Thoracic aorta (tissue), 2 donors: Measurements from ENCODE around the gene CARMIL1. TPM values are rescaled to one million over a fixed set of nuclear protein-coding genes. Genes with fewer than 3 reads are reported as not detected.

Experiments
- ATAC-seq: fragments of 150-250 bp; one replicate; pipeline ENCODE4 v1.8.0; 2017; ENCODE audit warnings: low read depth; ENCODE audit not compliant: insufficient number of reproducible peaks, low FRiP score
- DNase-seq: peaks from one replicate; pipeline ENCODE4 v3.0.0-alpha.2; 2020; ENCODE audit warnings: low spot score
- H3K27ac ChIP-seq, 2 donors: fragments of 200-600 bp; sonication (generic); 1 replicate in 1 of 2; 2 replicates in 1 of 2; pipeline ENCODE4 v1.5.1; 2016; ENCODE audit warnings: mild to moderate bottlenecking in 2 of 2, moderate library complexity in 2 of 2
- H3K27me3 ChIP-seq: fragments of 200-600 bp; sonication (generic); replicated peaks from 2 replicates; pipeline ENCODE4 v1.6.0; 2016; ENCODE audit warnings: mild to moderate bottlenecking; ENCODE audit not compliant: insufficient read depth
- H3K36me3 ChIP-seq: fragments of 200-600 bp; sonication (generic); one replicate; pipeline ENCODE4 v1.5.1; 2016
- H3K4me1 ChIP-seq, 2 donors: fragments of 200-600 bp; sonication (generic); 1 replicate in 1 of 2; 2 replicates in 1 of 2; pipeline versions ENCODE4 v1.5.1 to v1.6.0; 2016; ENCODE audit warnings: low read depth in 2 of 2, mild to moderate bottlenecking in 1 of 2; ENCODE audit not compliant: control insufficient read depth in 1 of 2
- H3K4me3 ChIP-seq: fragments of 200-600 bp; sonication (generic); 2 replicates; pipeline ENCODE4 v1.5.1; 2016; ENCODE audit warnings: mild to moderate bottlenecking
- H3K9me3 ChIP-seq: fragments of 200-600 bp; sonication (generic); 2 replicates; pipeline ENCODE4 v1.5.1; 2016
- total RNA-seq, 2 donors: library from RNA; depleted of rRNA; stranded (reverse); fragments of >200 nt; gene quantifications; one replicate each; pipeline versions ENCODE4 v1.1.0 to v1.2.3, GENCODE V29; 2016
- TF ChIP-seq, protein P1 (sequence below): fragments of 200-600 bp; sonication (generic); IDR thresholded peaks from one replicate; pipeline ENCODE4 v1.5.1; 2019; ENCODE audit warnings: antibody characterized with exemption

CARMIL1 gene
- total RNA-seq, 2 donors from 2014 or later = 60.4 to 63.0 TPM

GRCh38 chr6:25326960-25327359 is 47.8 kb downstream of the CARMIL1 start:
- Histone ChIP-seq H3K4me1 (peaks cover 53 to 81% of the 10 kb centered on the region in 2 donors), H3K27ac (peak overlapping the region; percentile 14 to 28), H3K27me3 (no peaks in the 10 kb centered on the region), H3K36me3 (no peaks in the 10 kb centered on the region), H3K9me3 (no peaks in the 10 kb centered on the region), H3K4me3 (no peak overlapping the region)
- no peak for DNase-seq
- TF ChIP-seq, protein P1, sequence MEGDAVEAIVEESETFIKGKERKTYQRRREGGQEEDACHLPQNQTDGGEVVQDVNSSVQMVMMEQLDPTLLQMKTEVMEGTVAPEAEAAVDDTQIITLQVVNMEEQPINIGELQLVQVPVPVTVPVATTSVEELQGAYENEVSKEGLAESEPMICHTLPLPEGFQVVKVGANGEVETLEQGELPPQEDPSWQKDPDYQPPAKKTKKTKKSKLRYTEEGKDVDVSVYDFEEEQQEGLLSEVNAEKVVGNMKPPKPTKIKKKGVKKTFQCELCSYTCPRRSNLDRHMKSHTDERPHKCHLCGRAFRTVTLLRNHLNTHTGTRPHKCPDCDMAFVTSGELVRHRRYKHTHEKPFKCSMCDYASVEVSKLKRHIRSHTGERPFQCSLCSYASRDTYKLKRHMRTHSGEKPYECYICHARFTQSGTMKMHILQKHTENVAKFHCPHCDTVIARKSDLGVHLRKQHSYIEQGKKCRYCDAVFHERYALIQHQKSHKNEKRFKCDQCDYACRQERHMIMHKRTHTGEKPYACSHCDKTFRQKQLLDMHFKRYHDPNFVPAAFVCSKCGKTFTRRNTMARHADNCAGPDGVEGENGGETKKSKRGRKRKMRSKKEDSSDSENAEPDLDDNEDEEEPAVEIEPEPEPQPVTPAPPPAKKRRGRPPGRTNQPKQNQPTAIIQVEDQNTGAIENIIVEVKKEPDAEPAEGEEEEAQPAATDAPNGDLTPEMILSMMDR = no peak
- ATAC-seq = no peak

DNA sequence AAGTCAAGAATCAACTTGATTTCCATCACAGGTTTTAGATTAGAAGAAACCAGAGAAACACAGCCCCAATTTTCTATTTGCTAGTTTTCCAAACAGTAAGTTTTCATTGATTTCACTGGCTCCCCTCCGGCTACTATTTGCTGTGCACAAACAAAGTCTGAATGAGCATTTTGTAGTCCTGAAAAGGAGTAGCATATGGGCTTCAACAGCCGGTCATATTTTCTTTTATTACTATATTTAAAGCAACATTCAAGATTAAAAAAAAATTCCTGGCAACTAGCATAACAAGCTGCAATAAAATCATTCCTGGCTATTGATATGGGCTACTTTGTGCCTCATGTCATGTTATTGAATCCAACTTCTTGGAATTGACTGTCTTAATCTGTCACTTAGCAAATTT is 48.3 kb downstream of the CARMIL1 start:
- H3K4me3 ChIP-seq = no peak overlapping the region
- no peak for ATAC-seq
- TF ChIP-seq, protein P1 = no peak

GRCh38 chr6:25329161-25329817 is 50.1 kb downstream of the CARMIL1 start:
- ATAC-seq (no peak), DNase-seq (no peak)
- Histone ChIP-seq H3K36me3 (no peaks in the 10 kb centered on the region), H3K9me3 (no peaks in the 10 kb centered on the region), H3K4me1 (peaks cover 68 to 97% of the 10 kb centered on the region in 2 donors), H3K27ac (no peak overlapping the region), H3K4me3 (no peak overlapping the region), H3K27me3 (no peaks in the 10 kb centered on the region)
- TF ChIP-seq, protein P1 = no peak

More for the DNA sequence above, 48.3 kb downstream of the CARMIL1 start:
- peak overlapping the region; percentile 14 to 28 for H3K27ac ChIP-seq
- no peaks in the 10 kb centered on the region for H3K36me3 ChIP-seq
- H3K4me1 ChIP-seq = peaks cover 56 to 85% of the 10 kb centered on the region in 2 donors
- DNase-seq = no peak
- H3K27me3 ChIP-seq = no peaks in the 10 kb centered on the region
- no peaks in the 10 kb centered on the region for H3K9me3 ChIP-seq

GRCh38 chr6:25329982-25330381 is 50.8 kb downstream of the CARMIL1 start:
- Histone ChIP-seq H3K27ac (no peak overlapping the region), H3K4me3 (no peak overlapping the region), H3K27me3 (no peaks in the 10 kb centered on the region), H3K4me1 (peaks cover 65 to 94% of the 10 kb centered on the region in 2 donors), H3K36me3 (no peaks in the 10 kb centered on the region), H3K9me3 (no peaks in the 10 kb centered on the region)
- ATAC-seq (no peak), DNase-seq (no peak)
- TF ChIP-seq, protein P1 = no peak

GRCh38 chr6:25330796-25331685 is 51.9 kb downstream of the CARMIL1 start:
- no peak for ATAC-seq
- TF ChIP-seq, protein P1 = no peak
- no peak overlapping the region for H3K27ac ChIP-seq
- no peaks in the 10 kb centered on the region for H3K36me3 ChIP-seq
- no peaks in the 10 kb centered on the region for H3K27me3 ChIP-seq
- no peaks in the 10 kb centered on the region for H3K9me3 ChIP-seq
- no peak overlapping the region for H3K4me3 ChIP-seq
- DNase-seq = no peak
- H3K4me1 ChIP-seq = peaks cover 65 to 91% of the 10 kb centered on the region in 2 donors
